Amniotic epithelial cell (primary cell): ENCODE results near the gene SLC10A4.
"Not testable (repeated sequence)": the region's sequence is repeated elsewhere in the genome, so short reads cannot be mapped to it uniquely, and the experiment has no call there.

Experiments
- DNase-seq: peaks from one replicate; pipeline ENCODE4 v3.0.0-alpha.2; 2010; ENCODE audit warnings: low read depth

SLC10A4 gene

GRCh38 chr4:48483006-48483776, at the start of gene SLC10A4:
SLC10A4 (plus strand) TSS chr4:48483343; CDS start chr4:48483562, 219 bp downstream.
- DNase-seq, result no peak

- DNase-seq, result no peak
Measured at GRCh38 chr4:48436318-48436717, 46.8 kb upstream of the SLC10A4 start.

- DNase-seq, result peak; percentile 9
Measured at GRCh38 chr4:48439988-48440387, 43.2 kb upstream of the SLC10A4 start.

GRCh38 chr4:48440914-48441313, 42.2 kb upstream of the SLC10A4 start:
- DNase-seq, result not testable (repeated sequence)

- peak; percentile 8 for DNase-seq
Measured at GRCh38 chr4:48445704-48446103, 37.4 kb upstream of the SLC10A4 start.

GRCh38 chr4:48446642-48447041, 36.5 kb upstream of the SLC10A4 start:
- no peak for DNase-seq

- no peak for DNase-seq
Measured at GRCh38 chr4:48449151-48449550, 34.0 kb upstream of the SLC10A4 start.

GRCh38 chr4:48450740-48451139, 32.4 kb upstream of the SLC10A4 start:
- no peak for DNase-seq

GRCh38 chr4:48451656-48452055, 31.5 kb upstream of the SLC10A4 start:
- not testable (repeated sequence) for DNase-seq

GRCh38 chr4:48454591-48454990, 28.6 kb upstream of the SLC10A4 start:
- no peak for DNase-seq

GRCh38 chr4:48461000-48461399, 22.1 kb upstream of the SLC10A4 start:
- DNase-seq, result no peak

GRCh38 chr4:48462363-48462762, 20.8 kb upstream of the SLC10A4 start:
- no peak for DNase-seq

- DNase-seq, result no peak
Measured at GRCh38 chr4:48467442-48467841, 15.7 kb upstream of the SLC10A4 start.

- no peak for DNase-seq
Measured at GRCh38 chr4:48467891-48468290, 15.3 kb upstream of the SLC10A4 start.

- DNase-seq, result no peak
Measured at GRCh38 chr4:48470137-48470536, 13.0 kb upstream of the SLC10A4 start.

GRCh38 chr4:48470570-48470969, 12.6 kb upstream of the SLC10A4 start:
- DNase-seq, result no peak

GRCh38 chr4:48472794-48473193, 10.3 kb upstream of the SLC10A4 start:
- DNase-seq, result no peak

GRCh38 chr4:48475770-48476169, 7.4 kb upstream of the SLC10A4 start:
- no peak for DNase-seq

GRCh38 chr4:48478273-48478672, 4.9 kb upstream of the SLC10A4 start:
- DNase-seq, result no peak

- DNase-seq, result peak; percentile 40
Measured at GRCh38 chr4:48481581-48481980, 1.6 kb upstream of the SLC10A4 start.

GRCh38 chr4:48483777-48484493, 792 bp downstream of the SLC10A4 start:
- DNase-seq, result no peak

- no peak for DNase-seq
Measured at GRCh38 chr4:48484494-48485168, 1.5 kb downstream of the SLC10A4 start.

GRCh38 chr4:48489683-48490011, 6.5 kb downstream of the SLC10A4 start:
- DNase-seq, result no peak
